OCI-LY7 (cell line): ENCODE measurements around the gene PEBP1.

ENCODE experiments used
- EZH2phosphoT487 ChIP-seq: fragments of 200-600 bp; sonication (generic); IDR thresholded peaks from 2 replicates; pipeline ENCODE4 v1.6.1; 2018; ENCODE audit warnings: low read depth, borderline replicate concordance, mild to moderate bottlenecking, mixed run types, antibody characterized with exemption, low read length, moderate library complexity, mixed read lengths
- TF ChIP-seq, protein P1 (sequence below): fragments of 200-600 bp; sonication (generic); conservative IDR thresholded peaks from 2 replicates; pipeline ENCODE4 v1.5.1; 2014; ENCODE audit warnings: mild to moderate bottlenecking, antibody characterized with exemption, low read length, moderate library complexity, mixed read lengths

DNA sequence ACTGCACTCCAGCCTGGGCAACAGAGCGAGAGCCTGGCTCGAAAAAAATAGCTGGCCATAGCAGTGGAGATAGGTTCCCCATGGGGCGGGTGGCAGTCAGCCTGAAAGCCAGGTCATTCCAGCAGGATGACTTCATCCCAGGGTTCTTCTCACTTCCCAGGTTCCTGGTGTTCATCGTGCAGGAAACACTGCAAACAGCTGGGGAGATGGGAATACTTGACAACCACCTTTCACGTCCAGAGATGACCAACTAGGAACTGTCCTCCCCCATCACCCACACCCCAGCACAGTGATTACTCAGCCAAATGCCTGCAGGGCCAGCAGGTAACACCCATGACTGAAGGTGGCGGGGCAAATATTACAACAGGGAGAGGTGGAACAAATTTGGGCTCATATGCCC is 33.9 kb upstream of the PEBP1 start:
- TF ChIP-seq, protein P1, sequence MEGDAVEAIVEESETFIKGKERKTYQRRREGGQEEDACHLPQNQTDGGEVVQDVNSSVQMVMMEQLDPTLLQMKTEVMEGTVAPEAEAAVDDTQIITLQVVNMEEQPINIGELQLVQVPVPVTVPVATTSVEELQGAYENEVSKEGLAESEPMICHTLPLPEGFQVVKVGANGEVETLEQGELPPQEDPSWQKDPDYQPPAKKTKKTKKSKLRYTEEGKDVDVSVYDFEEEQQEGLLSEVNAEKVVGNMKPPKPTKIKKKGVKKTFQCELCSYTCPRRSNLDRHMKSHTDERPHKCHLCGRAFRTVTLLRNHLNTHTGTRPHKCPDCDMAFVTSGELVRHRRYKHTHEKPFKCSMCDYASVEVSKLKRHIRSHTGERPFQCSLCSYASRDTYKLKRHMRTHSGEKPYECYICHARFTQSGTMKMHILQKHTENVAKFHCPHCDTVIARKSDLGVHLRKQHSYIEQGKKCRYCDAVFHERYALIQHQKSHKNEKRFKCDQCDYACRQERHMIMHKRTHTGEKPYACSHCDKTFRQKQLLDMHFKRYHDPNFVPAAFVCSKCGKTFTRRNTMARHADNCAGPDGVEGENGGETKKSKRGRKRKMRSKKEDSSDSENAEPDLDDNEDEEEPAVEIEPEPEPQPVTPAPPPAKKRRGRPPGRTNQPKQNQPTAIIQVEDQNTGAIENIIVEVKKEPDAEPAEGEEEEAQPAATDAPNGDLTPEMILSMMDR = no peak
- TF ChIP-seq EZH2phosphoT487 = no peak
